Lower leg skin (tissue), 4 donors: ENCODE data around the gene NDUFS4. TPM values are rescaled to one million over a fixed set of nuclear protein-coding genes. Genes with fewer than 3 reads are reported as not detected.
"Not testable (repeated sequence)": the region's sequence is repeated elsewhere in the genome, so short reads cannot be mapped to it uniquely, and the experiment has no call there.

Source experiments
- DNase-seq, 2 donors: peaks; one replicate each; pipeline ENCODE4 v3.0.0-alpha.2; 2019; ENCODE audit warnings: low spot score in 2 of 2
- H3K4me3 ChIP-seq: fragments of 200-600 bp; sonication (generic); 2 replicates; pipeline ENCODE4 v1.5.1; 2017; ENCODE audit warnings: mild to moderate bottlenecking, low read depth; ENCODE audit not compliant: poor library complexity, severe bottlenecking
- POLR2A ChIP-seq, 2 donors: fragments of 450-650 bp; IDR thresholded peaks; one replicate each; pipeline ENCODE4 v1.6.1; 2016 to 2017; ENCODE audit warnings: antibody characterized with exemption in 2 of 2, mild to moderate bottlenecking in 1 of 2, moderate library complexity in 1 of 2
- WGBS, 2 donors: methylation state at CpG; one replicate each; pipeline ENCODE4 v1.1.5; 2018; 5-methylcytosine and 5-hydroxymethylcytosine counted together
- intact Hi-C: fragments of 100-400 bp; cut with DNase I; formaldehyde crosslinking; loops from one replicate; pipeline ENCODE4 v1.15.0; 2023; ENCODE audit warnings: low total_unique reads
- total RNA-seq, 4 donors: library from RNA; depleted of rRNA; stranded (reverse); fragments of >200 nt; gene quantifications; one replicate each; pipeline ENCODE4 v1.1.0, GENCODE V29; 2016
- TF ChIP-seq, protein P1 (sequence below), 3 donors: fragments of 450-650 bp; IDR thresholded peaks; one replicate each; pipeline ENCODE4 v1.5.1; 2016; ENCODE audit warnings: antibody characterized with exemption in 3 of 3, mild to moderate bottlenecking in 3 of 3, moderate library complexity in 2 of 3

NDUFS4 gene
- total RNA-seq, 4 donors from 2014 or later: 45.4 to 91.0 (median 76.7) TPM

DNA sequence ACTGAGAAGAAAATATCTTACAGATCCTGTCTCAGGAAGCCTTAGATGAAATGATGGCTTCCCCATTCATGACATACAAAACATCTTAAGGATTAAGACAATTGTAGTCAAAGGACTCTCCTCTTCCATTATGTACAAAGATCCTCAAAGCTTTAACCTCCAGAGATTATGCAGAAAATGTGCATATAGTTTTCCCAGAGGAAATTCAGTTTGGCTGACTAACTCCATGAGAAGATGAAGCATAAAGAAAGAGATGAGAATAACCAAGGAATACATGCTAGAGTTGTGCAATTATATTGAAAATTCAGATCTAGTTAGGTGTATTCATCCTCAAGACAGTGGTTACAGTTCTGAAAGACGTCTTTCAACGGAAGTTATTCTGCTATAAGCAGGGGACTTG is 18.6 kb upstream of the NDUFS4 start:
- intact Hi-C loops: no loop called here
- DNase-seq: no peak
- 87 to 94% methylated on average over 2 of the region's 2 CpGs for WGBS, 2 donors
- no peak overlapping the region for H3K4me3 ChIP-seq
- no peak for TF ChIP-seq POLR2A (IDR thresholded peaks at IDR 0.05)
- TF ChIP-seq, protein P1, sequence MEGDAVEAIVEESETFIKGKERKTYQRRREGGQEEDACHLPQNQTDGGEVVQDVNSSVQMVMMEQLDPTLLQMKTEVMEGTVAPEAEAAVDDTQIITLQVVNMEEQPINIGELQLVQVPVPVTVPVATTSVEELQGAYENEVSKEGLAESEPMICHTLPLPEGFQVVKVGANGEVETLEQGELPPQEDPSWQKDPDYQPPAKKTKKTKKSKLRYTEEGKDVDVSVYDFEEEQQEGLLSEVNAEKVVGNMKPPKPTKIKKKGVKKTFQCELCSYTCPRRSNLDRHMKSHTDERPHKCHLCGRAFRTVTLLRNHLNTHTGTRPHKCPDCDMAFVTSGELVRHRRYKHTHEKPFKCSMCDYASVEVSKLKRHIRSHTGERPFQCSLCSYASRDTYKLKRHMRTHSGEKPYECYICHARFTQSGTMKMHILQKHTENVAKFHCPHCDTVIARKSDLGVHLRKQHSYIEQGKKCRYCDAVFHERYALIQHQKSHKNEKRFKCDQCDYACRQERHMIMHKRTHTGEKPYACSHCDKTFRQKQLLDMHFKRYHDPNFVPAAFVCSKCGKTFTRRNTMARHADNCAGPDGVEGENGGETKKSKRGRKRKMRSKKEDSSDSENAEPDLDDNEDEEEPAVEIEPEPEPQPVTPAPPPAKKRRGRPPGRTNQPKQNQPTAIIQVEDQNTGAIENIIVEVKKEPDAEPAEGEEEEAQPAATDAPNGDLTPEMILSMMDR (IDR thresholded peaks at IDR 0.05): no peak

DNA sequence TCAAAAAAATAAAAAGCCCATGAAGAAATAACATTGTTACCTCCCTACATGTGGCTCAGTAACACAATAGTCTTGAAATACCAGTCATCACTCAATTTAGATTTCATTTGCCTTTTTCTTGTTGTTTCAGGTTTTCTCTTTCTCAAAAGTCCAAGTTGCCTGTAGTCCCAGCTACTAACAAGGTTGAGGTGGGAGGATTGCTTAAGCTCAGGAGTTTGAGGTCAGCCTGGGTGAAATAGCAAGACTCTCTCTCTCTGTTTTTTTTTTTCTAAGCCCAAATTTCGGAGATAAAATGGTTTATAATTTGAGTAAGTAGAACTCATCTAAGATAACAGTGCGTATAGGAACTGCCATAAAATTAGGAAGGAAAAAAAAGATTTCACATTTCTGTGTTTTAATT is 17.5 kb upstream of the NDUFS4 start:
- intact Hi-C loops: no loop called here
- 81 to 88% methylated on average over 2 of the region's 2 CpGs for WGBS, 2 donors

DNA sequence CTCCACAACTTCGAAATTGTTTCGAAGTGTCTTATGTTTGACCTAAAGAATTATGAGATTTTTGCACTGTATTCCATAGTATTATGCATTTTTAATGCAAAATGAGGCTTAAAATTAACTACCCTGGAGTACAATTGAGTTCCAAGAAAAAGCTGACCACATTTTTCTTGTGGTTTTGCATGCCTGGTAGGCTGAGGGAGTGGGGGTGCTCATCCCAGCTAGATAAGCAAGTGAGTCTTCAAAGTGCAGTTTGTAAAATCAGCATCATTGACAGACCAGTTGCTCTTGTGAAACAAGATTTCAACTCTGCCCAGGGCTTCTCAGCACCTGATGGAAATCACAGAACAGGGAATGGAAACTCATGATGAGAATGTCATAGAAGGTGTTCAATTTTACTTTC is 17.0 kb upstream of the NDUFS4 start:
- WGBS, 2 donors: 86 to 94% methylated on average over 2 of the region's 2 CpGs
- intact Hi-C loops: no loop called here
- H3K4me3 ChIP-seq: no peak overlapping the region
- DNase-seq: no peak
- TF ChIP-seq POLR2A (IDR thresholded peaks at IDR 0.05): no peak
- TF ChIP-seq, protein P1 (IDR thresholded peaks at IDR 0.05): no peak

More for the DNA sequence above, 17.5 kb upstream of the NDUFS4 start:
- no peak for DNase-seq
- H3K4me3 ChIP-seq: no peak overlapping the region
- TF ChIP-seq POLR2A (IDR thresholded peaks at IDR 0.05): no peak
- TF ChIP-seq, protein P1 (IDR thresholded peaks at IDR 0.05): no peak

DNA sequence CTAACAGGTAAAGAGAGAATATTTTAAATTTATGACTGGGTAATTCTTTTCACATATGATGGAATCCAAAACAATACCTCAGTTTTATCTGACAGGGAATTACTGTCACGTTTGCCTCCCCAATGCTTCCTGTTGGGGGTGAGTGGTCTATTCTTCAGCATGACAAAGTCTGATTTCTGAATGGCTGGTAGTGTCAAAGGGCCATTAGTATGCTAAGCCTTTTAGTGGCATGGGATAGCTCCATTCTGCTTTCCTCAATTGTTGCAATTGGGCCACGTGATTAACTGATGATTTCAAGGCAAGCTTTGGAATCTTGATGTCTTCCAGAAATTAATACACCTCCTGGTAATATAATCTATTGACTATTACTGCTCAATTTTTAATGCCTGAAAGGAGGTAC is 14.7 kb upstream of the NDUFS4 start:
- intact Hi-C loops: no loop called here
- WGBS, 2 donors: 70 to 71% methylated on average over 2 of the region's 2 CpGs
- H3K4me3 ChIP-seq: no peak overlapping the region
- DNase-seq: no peak
- TF ChIP-seq POLR2A (IDR thresholded peaks at IDR 0.05): no peak
- TF ChIP-seq, protein P1 (IDR thresholded peaks at IDR 0.05): no peak

DNA sequence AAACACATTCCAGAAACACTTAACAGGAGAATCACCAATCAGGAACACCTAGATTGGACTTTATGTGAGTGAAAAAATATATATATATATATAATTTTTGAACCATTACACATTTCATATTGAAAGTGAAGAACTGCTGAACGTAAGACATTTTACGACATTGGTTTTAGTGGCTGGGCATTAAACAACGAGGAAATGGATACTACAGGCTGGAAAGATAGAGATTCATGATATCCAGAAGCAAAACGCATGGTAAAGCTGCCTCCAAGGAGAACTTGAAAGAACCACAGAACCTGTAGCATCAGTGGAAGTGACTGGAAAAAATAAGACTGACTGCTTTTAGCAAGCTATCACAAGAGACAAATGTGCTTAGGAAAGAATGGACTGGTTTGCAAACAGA is 13.2 kb upstream of the NDUFS4 start:
- no peak for DNase-seq
- H3K4me3 ChIP-seq: no peak overlapping the region
- TF ChIP-seq, protein P1 (IDR thresholded peaks at IDR 0.05): no peak
- TF ChIP-seq POLR2A (IDR thresholded peaks at IDR 0.05): no peak
- WGBS, 2 donors: 91 to 93% methylated on average over 4 of the region's 4 CpGs
- intact Hi-C loops: no loop called here

DNA sequence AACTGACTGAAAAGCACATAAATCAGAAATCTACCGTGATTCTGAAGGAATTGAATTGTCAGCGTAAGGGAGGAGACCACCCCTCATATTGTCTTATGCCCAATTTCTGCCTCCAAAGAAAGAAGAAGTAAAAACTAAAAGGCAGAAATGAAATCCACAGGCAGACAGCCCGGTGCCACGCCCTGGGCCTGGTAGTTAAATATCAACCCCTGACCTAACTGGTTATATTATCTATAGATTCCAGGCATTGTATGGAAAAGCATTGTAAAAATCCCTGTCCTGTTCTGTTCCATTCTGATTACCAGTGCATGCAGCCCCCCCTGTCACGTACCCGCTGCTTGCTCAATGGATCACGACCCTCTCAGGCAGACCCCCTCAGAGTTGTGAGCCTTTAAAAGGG is 11.9 kb upstream of the NDUFS4 start:
- 94% methylated on average over 7 of the region's 7 CpGs for WGBS, 2 donors
- intact Hi-C loops, DNase-seq, H3K4me3 ChIP-seq: not testable (repeated sequence)
